SU-DHL-6 (cell line): ENCODE data around the gene SPTAN1.
"Not testable (repeated sequence)": the region's sequence is repeated elsewhere in the genome, so short reads cannot be mapped to it uniquely, and the experiment has no call there.

Source experiments
- H2AFZ ChIP-seq: fragments of 200-600 bp; sonication (generic); 2 replicates; pipeline ENCODE4 v1.6.1; 2014; ENCODE audit warnings: low read depth, mild to moderate bottlenecking, moderate library complexity, mixed read lengths, antibody characterized with exemption, low read length; ENCODE audit not compliant: severe bottlenecking
- H3F3A ChIP-seq: fragments of 200-600 bp; shearing (Covaris generic); 2 replicates; pipeline ENCODE4 v1.6.0; 2016; ENCODE audit warnings: antibody characterized with exemption, mild to moderate bottlenecking; ENCODE audit not compliant: insufficient read depth
- H3K27ac ChIP-seq: fragments of 200-600 bp; sonication (generic); 2 replicates; pipeline ENCODE4 v1.5.1; 2016; ENCODE audit warnings: low read depth, mild to moderate bottlenecking, low read length, moderate library complexity, mixed read lengths
- H3K27me3 ChIP-seq: fragments of 200-600 bp; sonication (generic), shearing (Covaris generic); 2 replicates; pipeline ENCODE4 v1.6.0; 2014; ENCODE audit warnings: mild to moderate bottlenecking, low read length
- H3K36me3 ChIP-seq: fragments of 200-600 bp; sonication (generic); 2 replicates; pipeline ENCODE4 v1.6.1; 2014; ENCODE audit warnings: mild to moderate bottlenecking, low read length, mixed read lengths
- H3K4me2 ChIP-seq: fragments of 300-600, 200-600 bp; shearing (Covaris generic), sonication (generic); 2 replicates; pipeline ENCODE4 v1.6.0; 2014; ENCODE audit warnings: low read length, low read depth, mild to moderate bottlenecking; ENCODE audit not compliant: poor library complexity, severe bottlenecking
- H3K4me3 ChIP-seq: fragments of 200-600 bp; sonication (generic); 2 replicates; pipeline ENCODE4 v1.5.1; 2014; ENCODE audit warnings: antibody characterized with exemption, low read length, mild to moderate bottlenecking, mixed read lengths; ENCODE audit not compliant: insufficient read depth, poor library complexity, severe bottlenecking
- H3K79me2 ChIP-seq: fragments of 200-600 bp; sonication (generic); 2 replicates; pipeline ENCODE4 v1.6.1; 2014; ENCODE audit warnings: mild to moderate bottlenecking, low read length, moderate library complexity; ENCODE audit not compliant: insufficient read depth
- H3K9ac ChIP-seq: fragments of 200-600 bp; sonication (generic); 2 replicates; pipeline ENCODE4 v1.7.0; 2014; ENCODE audit warnings: mild to moderate bottlenecking, low read length
- H3K9me2 ChIP-seq: fragments of 200-600 bp; sonication (generic); replicated peaks from 2 replicates; pipeline ENCODE4 v1.6.1; 2014; ENCODE audit warnings: low read length; ENCODE audit not compliant: insufficient read depth
- H3K9me3 ChIP-seq: fragments of 200-600 bp; sonication (generic); 2 replicates; pipeline ENCODE4 v1.6.1; 2014; ENCODE audit warnings: low read length, mixed read lengths; ENCODE audit not compliant: insufficient read depth
- H4K20me1 ChIP-seq: fragments of 200-600 bp; sonication (generic); 2 replicates; pipeline ENCODE4 v1.6.1; 2014; ENCODE audit warnings: low read depth, mild to moderate bottlenecking, antibody characterized with exemption, low read length, moderate library complexity, mixed read lengths
- CTCF ChIP-seq: fragments of 200-600 bp; sonication (generic); IDR thresholded peaks from one replicate; pipeline ENCODE4 v1.5.1; 2017; ENCODE audit warnings: antibody characterized with exemption, mild to moderate bottlenecking, low read length, moderate library complexity; ENCODE audit not compliant: insufficient read depth, poor library complexity, severe bottlenecking
- EZH2phosphoT487 ChIP-seq: fragments of 200-600 bp; sonication (generic), shearing (Covaris generic); conservative IDR thresholded peaks from 2 replicates; pipeline ENCODE4 v1.6.1; 2018; ENCODE audit warnings: mild to moderate bottlenecking, antibody characterized with exemption, low read length, moderate library complexity, mixed read lengths

SPTAN1 gene

GRCh38 chr9:128579194-128579593 is 26.8 kb downstream of the SPTAN1 start:
- Histone ChIP-seq H3K4me3 (no peak overlapping the region), H3K27ac (no peak overlapping the region), H3K36me3 (peaks cover 57% of the 10 kb centered on the region; the same call in 1 of the 2 replicates), H3K79me2 (no peaks in the 10 kb centered on the region), H2AFZ (no peak overlapping the region), H3F3A (0 out of 2 replicates have a peak, but pooled peaks cover 9% of the 10 kb centered on the region), H3K27me3 (no peaks in the 10 kb centered on the region), H3K9me3 (no peaks in the 10 kb centered on the region), H3K9me2 (no peaks in the 10 kb centered on the region), H3K4me2 (no peak overlapping the region), H4K20me1 (no peaks in the 10 kb centered on the region), H3K9ac (no peak overlapping the region)
- no peak for TF ChIP-seq EZH2phosphoT487
- no peak for TF ChIP-seq CTCF

- H3K36me3 ChIP-seq: peaks cover 62% of the 10 kb centered on the region; the same call in 1 of the 2 replicates
Measured at GRCh38 chr9:128580731-128581130, 28.3 kb downstream of the SPTAN1 start.

GRCh38 chr9:128585155-128585554 is 32.8 kb downstream of the SPTAN1 start:
- H3K4me2 ChIP-seq, H3F3A ChIP-seq, H3K79me2 ChIP-seq, H2AFZ ChIP-seq, H3K9ac ChIP-seq, H3K9me2 ChIP-seq, H3K27ac ChIP-seq, H3K27me3 ChIP-seq, H3K4me3 ChIP-seq, H3K9me3 ChIP-seq, H4K20me1 ChIP-seq: not testable (repeated sequence)
- H3K36me3 ChIP-seq: peaks cover 52% of the 10 kb centered on the region; the same call in 1 of the 2 replicates

More at GRCh38 chr9:128580731-128581130, 28.3 kb downstream of the SPTAN1 start:
- H3K27ac ChIP-seq: no peak overlapping the region
- H3K9ac ChIP-seq: no peak overlapping the region
- H3F3A ChIP-seq: 0 out of 2 replicates have a peak, but pooled peaks cover 9% of the 10 kb centered on the region
- H3K4me3 ChIP-seq: no peak overlapping the region
- no peak for TF ChIP-seq EZH2phosphoT487
- TF ChIP-seq CTCF: no peak
- H3K79me2 ChIP-seq: no peaks in the 10 kb centered on the region
- H3K27me3 ChIP-seq: no peaks in the 10 kb centered on the region
- no peaks in the 10 kb centered on the region for H3K9me3 ChIP-seq
- H3K4me2 ChIP-seq: no peak overlapping the region
- H2AFZ ChIP-seq: no peak overlapping the region
- H4K20me1 ChIP-seq: no peaks in the 10 kb centered on the region
- no peaks in the 10 kb centered on the region for H3K9me2 ChIP-seq

GRCh38 chr9:128586934-128587333 is 34.5 kb downstream of the SPTAN1 start:
- not testable (repeated sequence) for H2AFZ ChIP-seq, H3K27ac ChIP-seq, H3K4me2 ChIP-seq, H3K4me3 ChIP-seq, H3K79me2 ChIP-seq, H3K27me3 ChIP-seq, H4K20me1 ChIP-seq, H3K9ac ChIP-seq, H3K9me2 ChIP-seq, H3F3A ChIP-seq, H3K9me3 ChIP-seq
- H3K36me3 ChIP-seq: peaks cover 43% of the 10 kb centered on the region; the same call in 1 of the 2 replicates
